Measurements from ENCODE around the gene OBSCN.

Gene OBSCN

DNA sequence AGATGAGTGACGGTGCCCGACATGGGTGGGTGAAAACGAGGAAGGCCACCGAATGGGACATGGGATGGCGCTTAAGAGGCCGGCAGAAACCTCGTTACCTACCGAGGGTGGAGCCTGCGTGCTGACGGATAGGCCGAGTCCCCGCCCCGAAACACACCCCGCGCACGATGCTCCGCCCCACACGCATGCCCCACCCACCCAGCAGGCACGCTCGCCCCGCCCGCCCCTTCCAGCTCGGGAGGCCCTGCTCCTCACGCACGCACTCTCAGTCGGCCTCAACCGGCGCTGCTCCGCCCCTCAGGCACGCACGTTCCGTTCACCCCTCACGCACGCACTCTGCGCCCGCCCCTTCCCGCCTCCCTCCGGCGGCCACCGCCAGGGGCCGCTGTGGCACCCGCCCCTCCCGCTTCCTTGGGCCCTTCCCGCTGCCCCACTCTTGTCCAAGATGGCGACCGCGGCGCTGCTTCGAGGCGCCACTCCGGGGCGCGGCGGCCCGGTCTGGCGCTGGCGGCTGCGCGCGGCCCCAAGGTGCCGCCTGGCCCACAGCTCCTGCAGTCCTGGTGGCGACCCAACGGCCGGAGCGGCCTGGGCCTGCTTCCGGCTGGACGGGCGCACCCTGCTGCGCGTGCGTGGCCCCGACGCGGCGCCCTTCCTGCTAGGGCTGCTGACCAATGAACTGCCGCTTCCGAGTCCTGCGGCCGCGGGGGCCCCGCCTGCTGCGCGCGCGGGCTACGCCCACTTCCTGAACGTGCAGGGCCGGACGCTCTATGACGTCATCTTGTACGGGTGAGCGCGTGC lies 42.3 kb upstream of the OBSCN start, which contains the start of gene IBA57:
Gene IBA57, plus strand, starts transcription at position 433 of the 798 bp plus-strand sequence. Its CDS starts 13 bp downstream, at position 446.
- TF ChIP-seq, protein P1, sequence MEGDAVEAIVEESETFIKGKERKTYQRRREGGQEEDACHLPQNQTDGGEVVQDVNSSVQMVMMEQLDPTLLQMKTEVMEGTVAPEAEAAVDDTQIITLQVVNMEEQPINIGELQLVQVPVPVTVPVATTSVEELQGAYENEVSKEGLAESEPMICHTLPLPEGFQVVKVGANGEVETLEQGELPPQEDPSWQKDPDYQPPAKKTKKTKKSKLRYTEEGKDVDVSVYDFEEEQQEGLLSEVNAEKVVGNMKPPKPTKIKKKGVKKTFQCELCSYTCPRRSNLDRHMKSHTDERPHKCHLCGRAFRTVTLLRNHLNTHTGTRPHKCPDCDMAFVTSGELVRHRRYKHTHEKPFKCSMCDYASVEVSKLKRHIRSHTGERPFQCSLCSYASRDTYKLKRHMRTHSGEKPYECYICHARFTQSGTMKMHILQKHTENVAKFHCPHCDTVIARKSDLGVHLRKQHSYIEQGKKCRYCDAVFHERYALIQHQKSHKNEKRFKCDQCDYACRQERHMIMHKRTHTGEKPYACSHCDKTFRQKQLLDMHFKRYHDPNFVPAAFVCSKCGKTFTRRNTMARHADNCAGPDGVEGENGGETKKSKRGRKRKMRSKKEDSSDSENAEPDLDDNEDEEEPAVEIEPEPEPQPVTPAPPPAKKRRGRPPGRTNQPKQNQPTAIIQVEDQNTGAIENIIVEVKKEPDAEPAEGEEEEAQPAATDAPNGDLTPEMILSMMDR (IDR thresholded peaks at IDR 0.05; ENCODE audit: insufficient read depth, low read depth, low read length, missing control alignments) = peak; percentile 97
- peak; percentile 100 for DNase-seq (ENCODE audit: low read depth)
- H3K4me3 ChIP-seq (ENCODE audit: low read depth, low read length) = peak within 1 kb of the TSS; percentile 94

DNA sequence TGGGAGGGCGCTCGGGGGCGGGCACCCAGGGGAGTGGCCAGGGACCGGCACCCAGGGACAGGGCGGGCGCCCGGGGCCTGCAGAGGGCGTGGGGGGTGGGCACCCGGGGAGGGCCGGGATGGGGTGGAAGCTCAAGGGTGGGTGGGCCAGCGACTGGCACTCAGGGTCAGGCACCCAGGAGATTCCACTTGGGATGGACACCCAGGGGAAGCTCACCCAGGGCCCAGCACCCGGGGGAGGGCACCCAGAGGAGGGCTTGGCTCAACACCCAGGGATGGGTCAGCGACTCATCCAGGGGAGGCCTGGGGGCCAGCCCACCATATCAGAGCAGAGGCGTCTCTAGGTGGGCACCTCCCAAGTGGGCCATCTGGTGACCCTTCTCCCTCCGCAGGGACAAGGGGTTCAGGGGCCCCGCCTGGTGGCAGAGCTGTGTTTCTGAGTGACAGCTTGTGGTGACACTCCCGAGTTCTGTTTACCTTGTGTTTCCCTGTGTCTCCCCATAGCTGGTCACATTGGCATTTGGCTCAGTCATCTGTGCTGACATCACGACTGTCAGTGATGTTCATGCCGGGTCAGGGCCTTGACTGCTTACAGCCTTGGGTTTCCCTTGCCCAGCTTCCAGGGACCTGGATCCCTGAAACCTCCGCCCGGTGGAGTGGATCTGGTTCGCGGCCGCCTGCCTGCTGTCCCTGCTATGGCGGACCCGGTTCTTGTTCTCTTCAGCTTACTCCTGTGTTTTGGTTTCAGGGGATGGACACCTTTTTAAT lies 41.5 kb upstream of the OBSCN start:
- TF ChIP-seq, protein P1 (IDR thresholded peaks at IDR 0.05; ENCODE audit: insufficient read depth, low read depth, low read length, missing control alignments) = peak; percentile 41
- DNase-seq (ENCODE audit: low read depth) = peak; percentile 59
- peak overlapping the region; percentile 94 for H3K4me3 ChIP-seq (ENCODE audit: low read depth, low read length)

DNA sequence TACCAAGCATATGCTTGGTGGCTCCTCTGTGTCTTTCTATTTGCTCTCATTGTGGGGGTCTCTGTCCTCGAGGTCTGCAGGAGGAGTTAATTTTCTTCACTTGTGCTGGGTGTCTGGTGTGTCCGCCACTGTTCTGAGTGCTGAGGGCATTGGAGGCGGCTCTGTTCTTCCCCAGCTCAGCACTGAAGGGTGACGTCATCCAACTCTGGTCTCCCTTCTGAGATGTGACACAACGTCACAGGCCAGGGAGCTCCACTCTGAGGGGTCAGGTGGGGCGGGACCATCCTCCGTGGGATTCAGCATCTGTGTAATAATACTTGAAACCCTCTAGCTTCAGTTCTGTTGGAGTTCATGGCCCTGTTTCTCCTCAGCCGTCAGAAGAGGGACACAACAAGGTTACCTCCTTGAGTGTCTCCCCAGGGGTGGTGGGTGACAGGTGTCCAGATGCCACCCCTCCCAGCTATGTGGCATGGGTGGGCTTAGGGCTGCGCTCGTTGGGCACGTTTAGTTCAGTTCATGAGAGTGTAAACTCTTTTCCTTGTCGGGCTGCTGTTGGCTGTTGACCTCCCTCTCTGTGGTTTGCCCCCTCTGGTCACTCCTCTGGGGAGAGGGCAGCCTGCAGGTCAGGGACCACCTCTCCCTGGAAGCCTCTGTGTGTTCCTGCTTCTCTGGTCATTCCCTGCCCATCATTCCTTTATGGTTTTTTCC lies 39.1 kb upstream of the OBSCN start:
- no peak for DNase-seq (ENCODE audit: low read depth)

DNA sequence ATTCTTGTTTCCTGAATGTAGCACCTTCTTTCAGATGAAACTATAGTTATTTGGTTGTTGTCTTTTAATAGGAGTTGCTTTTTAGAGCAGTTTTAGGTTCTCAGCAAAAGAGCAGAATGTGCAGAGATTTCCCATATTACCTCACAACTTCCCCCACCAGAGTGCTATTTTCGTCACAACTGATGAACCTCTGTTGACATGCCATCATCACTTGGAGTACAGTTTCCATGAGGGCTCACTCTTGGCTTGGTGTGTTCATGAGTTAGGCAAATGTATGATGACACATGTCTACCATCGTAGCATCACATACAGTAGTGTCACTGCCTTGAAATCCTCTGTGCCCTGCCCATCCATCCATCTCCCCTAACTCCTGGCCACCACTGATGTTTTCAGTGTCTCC lies 38.5 kb upstream of the OBSCN start:
- H3K4me3 ChIP-seq (ENCODE audit: low read depth, low read length) = no peak overlapping the region
- TF ChIP-seq, protein P1 (IDR thresholded peaks at IDR 0.05; ENCODE audit: insufficient read depth, low read depth, low read length, missing control alignments) = no peak
- no peak for DNase-seq (ENCODE audit: low read depth)

More for the DNA sequence above, 39.1 kb upstream of the OBSCN start:
- TF ChIP-seq, protein P1 (IDR thresholded peaks at IDR 0.05; ENCODE audit: insufficient read depth, low read depth, low read length, missing control alignments) = no peak
- no peak overlapping the region for H3K4me3 ChIP-seq (ENCODE audit: low read depth, low read length)

DNA sequence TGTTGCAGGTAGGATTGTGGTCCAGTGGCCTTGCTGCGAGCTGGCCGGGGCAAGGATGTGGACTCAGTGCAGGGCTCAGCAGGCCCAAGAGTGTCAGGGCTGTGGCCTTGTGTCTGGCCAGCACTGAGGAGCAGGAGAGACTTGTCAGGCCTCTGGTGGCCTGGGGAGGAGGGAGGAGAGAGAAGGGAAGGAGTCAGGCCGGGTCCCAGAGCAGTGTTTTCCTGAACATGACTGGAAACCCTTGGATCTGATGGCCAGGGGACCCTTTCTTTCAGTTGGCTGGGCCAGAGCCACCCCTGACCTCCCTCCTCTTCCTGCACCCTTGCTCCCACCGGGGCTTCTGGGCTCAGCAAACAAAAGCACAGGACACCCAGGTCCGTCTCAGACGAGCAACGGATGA lies 37.2 kb upstream of the OBSCN start:
- no peak overlapping the region for H3K4me3 ChIP-seq (ENCODE audit: low read depth, low read length)
- TF ChIP-seq, protein P1 (IDR thresholded peaks at IDR 0.05; ENCODE audit: insufficient read depth, low read depth, low read length, missing control alignments) = no peak
- DNase-seq (ENCODE audit: low read depth) = no peak

DNA sequence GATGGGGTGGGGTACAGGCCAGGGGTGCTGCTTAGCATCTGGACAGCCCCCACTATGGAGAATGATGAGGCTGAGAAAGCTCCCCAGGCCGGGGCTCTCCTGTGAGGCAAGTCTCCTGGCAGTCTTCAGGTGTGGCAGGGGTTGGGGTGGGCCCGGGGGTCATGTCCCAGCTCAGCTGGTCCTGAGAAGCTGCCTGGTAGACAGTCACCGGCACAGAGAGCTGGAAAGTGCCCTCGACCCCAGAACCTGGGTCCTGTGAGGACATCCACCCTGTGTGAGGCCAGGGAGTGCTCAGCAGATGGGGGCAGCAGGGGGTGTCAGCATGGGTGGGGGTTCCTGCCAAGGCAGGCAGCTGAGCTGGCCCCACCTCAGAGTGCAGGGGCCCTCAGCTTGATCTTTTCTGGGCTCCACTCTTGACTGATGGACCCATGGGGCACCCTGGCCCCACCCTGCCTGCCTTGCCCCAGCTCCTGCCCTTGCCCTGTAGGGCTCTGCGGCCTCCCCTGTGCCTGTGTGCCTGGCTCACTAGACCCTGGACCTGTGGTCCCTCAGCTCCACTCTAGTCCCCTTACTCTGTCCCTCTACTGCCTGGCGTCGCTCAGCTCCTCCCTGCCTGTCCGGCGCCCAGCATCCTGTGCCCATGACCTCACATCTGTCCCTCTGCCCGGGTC lies 36.5 kb upstream of the OBSCN start:
- TF ChIP-seq, protein P1 (IDR thresholded peaks at IDR 0.05; ENCODE audit: insufficient read depth, low read depth, low read length, missing control alignments) = no peak
- DNase-seq (ENCODE audit: low read depth) = no peak
- H3K4me3 ChIP-seq (ENCODE audit: low read depth, low read length) = no peak overlapping the region

Measured in GM12865 (cell line).